ENCODE results near the gene KRT79.

KRT79 gene

DNA sequence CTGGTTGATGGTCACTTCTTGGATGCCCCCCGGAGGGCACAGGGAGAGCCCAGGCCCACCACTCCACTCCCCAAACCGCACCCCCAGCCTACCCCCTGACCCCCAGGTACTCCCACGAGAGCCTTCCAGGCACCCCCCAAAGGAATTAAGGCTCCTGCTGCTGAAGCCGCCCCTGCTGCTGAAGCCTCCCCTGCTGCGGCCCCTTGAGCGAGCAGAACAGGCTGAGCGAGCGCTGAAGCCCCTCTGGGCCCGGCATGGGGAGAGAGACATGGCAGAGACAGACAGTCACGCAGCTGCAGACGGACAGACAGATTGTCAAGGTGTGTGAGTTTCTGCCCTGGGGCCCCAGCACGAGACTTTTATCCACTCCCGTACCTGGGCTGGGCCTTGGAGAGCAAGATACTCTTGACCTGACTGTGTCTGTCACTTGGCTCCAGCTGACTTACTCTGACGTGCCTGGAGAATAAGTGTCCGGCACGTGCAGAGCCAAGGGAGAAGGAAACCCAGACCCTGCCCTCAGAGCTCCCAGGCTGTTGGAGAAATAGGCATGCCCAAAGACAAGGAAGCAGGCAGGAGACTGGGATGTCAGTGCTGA lies 14.6 kb upstream of the KRT79 start, which contains the start of gene KRT78:
KRT78 (minus strand) TSS at position 334 of the 595 bp plus-strand sequence; CDS start at position 270, 64 bp downstream.
- FAIRE-seq: no peak
- DNase-seq (ENCODE audit: insufficient read length, low spot score): no peak

DNA sequence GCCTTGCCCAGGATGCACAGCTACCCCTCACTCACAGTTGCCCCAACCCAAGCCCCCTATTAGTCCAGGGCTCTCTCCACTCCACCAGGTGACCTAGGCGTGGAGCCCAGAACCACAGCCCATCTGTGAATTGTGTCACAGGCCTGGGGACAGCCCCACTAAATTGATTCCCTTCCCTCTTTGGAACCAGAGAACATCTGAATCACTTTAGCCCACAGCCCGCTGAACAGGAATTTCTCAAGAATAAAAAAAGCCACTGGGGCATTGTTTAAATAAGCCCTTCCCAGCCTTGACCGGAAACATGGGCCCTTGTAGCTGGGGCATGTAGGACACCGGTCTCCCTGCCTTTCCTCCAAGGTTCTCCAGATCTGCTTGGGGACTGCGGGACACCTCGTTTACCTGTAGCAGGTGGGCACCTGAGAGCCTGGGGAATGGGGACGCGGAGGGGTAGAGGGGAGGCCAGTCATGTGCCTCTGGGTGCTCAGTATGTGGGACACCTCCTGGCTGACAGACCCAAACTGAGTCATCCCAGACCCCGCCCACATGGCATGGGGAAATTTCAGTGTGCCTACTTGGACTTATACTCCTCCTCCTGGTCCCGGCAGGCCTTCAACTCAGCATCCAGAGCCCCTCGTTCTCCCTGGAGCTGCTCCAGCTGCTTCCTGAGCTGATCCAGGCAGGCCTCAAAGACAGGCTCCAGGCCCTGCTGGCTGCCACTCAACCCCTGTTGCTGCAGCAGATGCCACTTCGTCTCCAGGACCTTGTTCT lies 13.4 kb upstream of the KRT79 start:
- TF ChIP-seq POLR2A (IDR thresholded peaks at IDR 0.05; ENCODE audit: low read depth, low read length): no peak
- DNase-seq (ENCODE audit: insufficient read length, low spot score): peak; percentile 54
- FAIRE-seq: no peak

More for the DNA sequence above, 14.6 kb upstream of the KRT79 start, which contains the start of gene KRT78:
- no peak for TF ChIP-seq POLR2A (IDR thresholded peaks at IDR 0.05; ENCODE audit: low read depth, low read length)

DNA sequence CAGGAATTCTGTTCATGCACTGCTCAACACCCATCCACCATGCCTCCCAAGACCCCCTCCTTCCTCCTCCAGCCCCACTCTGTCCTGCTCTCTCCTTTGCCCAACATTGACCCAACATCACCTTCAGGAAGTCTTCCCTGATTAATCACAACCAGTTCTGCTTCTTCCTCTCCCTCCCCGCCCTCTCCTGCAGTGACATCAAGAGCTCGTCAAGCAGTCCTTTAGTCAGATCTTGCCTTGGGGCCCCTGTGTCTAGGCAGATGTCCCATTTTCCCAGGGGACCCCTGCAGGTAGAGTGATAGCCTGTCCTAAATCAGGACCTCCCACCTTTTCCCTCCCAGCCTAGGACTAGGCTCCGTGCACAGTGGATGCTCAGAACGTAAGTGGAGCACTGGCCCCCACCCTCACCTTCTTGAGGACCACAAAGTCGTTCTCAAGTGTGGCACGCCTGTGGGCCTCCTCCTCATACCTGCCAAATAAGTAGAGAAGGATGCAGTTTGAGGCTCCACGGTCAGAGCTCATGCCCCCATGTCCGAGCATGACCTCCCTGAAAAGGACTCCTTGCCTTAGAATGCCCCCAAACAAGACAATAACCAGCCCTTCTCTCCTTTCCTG lies 12.4 kb upstream of the KRT79 start:
- no peak for TF ChIP-seq POLR2A (IDR thresholded peaks at IDR 0.05; ENCODE audit: low read depth, low read length)
- DNase-seq (ENCODE audit: insufficient read length, low spot score) (no peak), FAIRE-seq (no peak)

DNA sequence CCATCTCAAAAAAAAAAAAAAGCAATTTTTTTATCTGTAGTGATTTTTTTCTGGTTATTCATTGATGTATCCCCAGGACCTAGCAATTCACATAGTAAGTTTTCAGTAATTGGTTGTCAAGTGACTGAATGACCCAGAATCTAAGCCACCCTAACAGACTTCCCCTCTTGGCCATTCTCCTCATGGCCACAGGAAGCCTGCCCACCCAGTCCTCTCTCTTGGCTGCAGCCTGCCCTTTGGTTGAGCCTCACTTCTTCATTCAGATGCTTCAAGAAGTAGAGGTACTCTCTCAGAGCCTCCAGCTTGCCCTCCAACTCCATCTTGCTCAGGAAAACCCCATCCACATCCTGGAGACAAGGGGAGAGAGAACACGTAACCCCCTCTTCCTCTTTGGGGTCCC lies 11.8 kb upstream of the KRT79 start:
- DNase-seq (ENCODE audit: insufficient read length, low spot score) (no peak), FAIRE-seq (no peak)
- no peak for TF ChIP-seq POLR2A (IDR thresholded peaks at IDR 0.05; ENCODE audit: low read depth, low read length)

DNA sequence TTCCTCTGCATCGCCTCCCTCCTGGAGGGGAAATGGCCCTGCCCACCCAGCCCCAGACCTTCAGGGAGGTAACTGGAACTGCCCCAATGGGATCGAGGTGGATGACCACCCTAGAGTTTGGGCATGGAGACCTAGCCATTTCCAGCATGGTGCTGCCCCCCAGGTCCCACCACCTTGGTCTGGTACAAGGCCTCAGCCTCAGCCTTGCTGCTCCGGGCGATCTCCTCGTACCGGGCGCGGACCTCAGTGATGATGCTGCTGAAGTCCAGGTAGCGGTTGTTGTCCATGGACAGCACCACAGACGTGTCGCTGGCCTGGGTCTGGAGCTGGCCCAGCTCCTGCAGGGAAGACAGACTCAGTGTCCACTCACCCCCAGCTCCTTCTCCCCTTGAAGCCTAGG lies 10.3 kb upstream of the KRT79 start:
- FAIRE-seq: no peak
- TF ChIP-seq POLR2A (IDR thresholded peaks at IDR 0.05; ENCODE audit: low read depth, low read length): no peak

DNA sequence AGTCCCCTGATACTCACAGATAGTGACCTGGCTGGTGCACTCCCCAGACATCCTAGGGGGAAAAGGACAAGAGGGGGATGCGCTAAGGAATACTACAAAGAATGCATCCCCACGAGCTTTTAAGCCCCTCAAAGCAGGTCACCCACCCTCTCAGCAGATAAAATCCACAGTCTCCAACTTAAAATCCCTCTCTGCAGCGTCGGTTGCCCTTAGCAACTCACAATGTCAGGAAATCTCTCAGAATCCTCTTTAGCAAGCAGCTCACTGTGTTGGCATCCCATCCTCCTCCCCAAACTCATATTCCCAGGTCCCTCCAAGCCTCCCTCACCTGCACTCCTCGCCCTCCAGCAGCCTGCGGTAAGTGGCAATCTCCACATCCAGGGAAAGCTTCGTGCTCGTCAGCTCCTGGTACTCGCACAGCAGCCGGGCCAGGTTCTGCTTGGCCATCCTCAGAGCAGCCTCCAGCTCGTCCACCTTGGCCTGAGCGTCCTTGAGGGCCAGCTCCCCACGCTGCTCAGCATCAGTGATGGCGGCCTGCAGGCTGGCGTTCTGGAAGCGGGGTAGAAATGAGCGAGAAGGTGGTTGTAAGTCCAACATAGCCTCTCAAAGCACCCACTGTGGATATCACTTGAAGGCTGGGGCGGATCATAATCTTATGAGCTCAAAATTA lies 5.5 kb upstream of the KRT79 start:
- no peak for FAIRE-seq
- DNase-seq (ENCODE audit: insufficient read length, low spot score): no peak
- no peak for TF ChIP-seq POLR2A (IDR thresholded peaks at IDR 0.05; ENCODE audit: low read depth, low read length)

More for the DNA sequence above, 10.3 kb upstream of the KRT79 start:
- DNase-seq (ENCODE audit: insufficient read length, low spot score): no peak

DNA sequence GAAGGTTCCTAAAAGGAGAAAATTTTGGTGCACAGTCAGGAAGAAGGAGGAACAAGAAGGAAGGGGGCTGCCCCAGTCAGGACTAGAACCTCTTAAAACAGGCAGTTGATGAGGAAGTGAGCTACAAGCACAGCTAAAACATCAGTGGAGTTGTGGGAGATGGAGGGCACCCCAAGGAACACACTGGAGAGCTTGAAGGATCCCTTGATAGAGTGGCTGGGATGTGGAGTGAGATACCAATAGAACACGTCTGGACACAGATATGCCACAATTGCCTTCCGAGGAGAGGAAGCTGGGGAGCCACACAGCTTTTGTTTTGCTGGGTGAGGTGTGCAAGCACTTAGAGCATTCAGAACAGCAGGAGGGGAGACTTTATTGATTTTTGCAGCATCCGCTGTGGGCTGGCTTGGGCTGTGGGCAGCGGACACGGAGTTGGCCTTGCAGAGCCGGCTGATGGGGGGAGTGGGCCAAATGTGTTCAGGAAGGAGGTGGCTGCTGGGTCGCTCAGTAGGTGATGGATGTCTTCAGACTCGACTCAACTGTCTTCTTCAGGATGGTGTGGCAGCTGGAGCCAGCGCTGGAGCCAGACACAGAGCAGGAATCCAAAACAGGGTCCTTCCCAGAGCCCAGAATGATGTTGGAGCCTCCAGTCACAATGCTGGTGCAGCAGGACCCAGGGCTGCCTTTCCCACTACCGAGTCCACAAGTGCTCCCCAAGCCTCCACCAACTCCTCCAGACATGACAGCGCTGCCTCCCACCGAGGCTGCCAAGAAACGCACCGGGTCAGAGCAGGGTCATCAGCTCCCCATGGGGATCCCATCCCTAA lies 4.7 kb upstream of the KRT79 start:
- DNase-seq (ENCODE audit: insufficient read length, low spot score) (no peak), FAIRE-seq (no peak)
- TF ChIP-seq POLR2A (IDR thresholded peaks at IDR 0.05; ENCODE audit: low read depth, low read length): no peak

DNA sequence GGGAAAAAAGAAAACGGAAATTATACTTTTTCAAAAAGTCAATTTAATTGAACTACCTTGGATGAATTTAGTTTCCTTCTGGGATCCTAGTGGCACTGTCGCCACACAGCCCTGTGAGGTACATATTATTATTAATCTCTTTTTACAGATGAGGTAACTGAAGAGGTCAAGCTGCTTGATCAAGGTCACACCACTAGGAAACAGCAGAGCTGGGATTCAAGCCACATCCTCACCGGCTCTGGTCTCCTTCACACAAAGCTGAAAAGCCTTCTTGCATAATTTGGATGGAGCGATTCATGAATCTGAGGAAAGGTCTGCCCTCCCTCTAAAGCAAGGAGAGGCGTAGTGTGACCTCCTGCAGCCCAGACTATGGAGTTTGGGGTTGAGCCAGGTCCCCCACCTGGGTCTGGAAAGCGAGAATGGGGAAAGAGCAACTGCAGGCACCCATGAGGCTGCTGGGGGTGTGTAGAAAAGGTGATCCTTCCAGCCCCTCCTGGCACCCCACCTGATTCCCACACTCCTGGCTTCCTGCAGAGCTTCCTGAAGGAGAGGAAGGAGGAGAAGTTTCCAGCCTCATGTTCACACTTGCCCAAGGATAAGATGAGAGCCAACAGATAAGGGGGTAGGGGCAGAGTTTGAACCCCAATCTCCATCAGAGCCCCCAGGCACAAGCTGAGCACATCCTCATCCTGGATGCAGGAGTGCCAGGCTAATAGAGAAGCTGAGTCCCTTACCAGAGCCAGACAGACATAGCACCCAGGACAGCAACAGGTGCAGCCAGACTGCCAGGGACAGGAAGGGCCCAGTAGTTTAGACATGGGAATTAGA lies 3.9 kb upstream of the KRT79 start:
- FAIRE-seq (no peak), DNase-seq (ENCODE audit: insufficient read length, low spot score) (no peak)
- no peak for TF ChIP-seq POLR2A (IDR thresholded peaks at IDR 0.05; ENCODE audit: low read depth, low read length)

DNA sequence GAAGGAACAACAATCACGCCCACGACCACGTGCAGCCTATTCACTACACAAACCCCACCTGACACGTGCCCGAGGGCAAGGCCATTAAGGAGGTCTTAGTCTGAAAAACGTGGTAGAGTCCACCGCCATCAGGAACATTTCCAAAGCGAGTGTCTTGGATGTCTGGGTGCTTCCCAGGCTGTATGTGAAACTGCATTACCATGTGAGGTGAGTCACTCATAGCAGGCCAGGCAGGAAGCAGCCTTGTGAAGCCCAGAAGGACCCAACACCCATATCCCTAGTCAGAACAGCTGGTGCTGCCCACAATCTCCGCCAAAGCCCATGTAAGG lies 3.3 kb upstream of the KRT79 start:
- TF ChIP-seq POLR2A (IDR thresholded peaks at IDR 0.05; ENCODE audit: low read depth, low read length): no peak
- DNase-seq (ENCODE audit: insufficient read length, low spot score) (peak; percentile 92), FAIRE-seq (peak; percentile 80)

DNA sequence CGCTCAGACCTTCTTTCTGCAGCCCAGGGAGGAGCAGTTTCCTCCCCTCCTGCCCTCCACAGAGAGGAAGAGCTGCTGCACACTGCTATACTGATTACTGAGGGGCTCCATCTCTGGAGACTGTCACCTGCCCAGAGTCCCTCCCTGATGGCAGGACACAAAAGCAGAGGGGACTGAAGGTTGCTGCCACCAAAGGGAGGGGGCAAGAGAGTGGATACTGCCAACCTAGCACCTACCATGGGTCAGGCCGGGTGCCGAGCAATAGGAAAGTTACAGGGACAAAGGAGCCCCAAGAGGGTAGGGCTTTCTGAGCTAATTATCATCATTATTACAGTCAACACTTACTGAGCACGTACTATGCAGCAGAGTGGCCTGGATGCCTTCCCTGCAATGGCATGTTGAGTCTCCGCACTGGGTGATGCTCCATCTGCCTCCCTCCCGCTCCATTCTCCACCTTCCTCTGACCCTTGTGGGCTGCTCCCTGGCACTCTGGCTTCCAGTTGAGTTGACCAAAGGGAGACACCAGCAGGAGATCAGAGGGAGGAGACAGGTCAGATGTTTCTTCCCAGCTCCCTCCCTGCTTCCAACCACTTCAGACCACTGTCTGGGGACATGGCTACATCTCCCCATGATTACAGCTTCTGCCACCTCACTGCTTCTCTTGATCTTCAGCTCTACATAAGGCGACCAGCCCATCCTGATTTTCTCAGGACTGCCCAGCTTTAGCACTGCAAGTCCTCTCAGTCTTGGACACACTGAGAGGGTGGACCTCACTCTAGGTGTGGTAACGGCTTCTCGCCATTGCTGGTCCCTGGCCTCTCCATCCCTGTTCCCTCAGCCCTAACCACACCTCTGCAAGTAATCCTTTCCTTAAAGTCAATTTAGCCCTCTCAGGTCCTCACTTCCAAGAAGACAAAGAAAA lies 2.6 kb upstream of the KRT79 start:
- no peak for DNase-seq (ENCODE audit: insufficient read length, low spot score)
- no peak for FAIRE-seq
- TF ChIP-seq POLR2A (IDR thresholded peaks at IDR 0.05; ENCODE audit: low read depth, low read length): no peak

DNA sequence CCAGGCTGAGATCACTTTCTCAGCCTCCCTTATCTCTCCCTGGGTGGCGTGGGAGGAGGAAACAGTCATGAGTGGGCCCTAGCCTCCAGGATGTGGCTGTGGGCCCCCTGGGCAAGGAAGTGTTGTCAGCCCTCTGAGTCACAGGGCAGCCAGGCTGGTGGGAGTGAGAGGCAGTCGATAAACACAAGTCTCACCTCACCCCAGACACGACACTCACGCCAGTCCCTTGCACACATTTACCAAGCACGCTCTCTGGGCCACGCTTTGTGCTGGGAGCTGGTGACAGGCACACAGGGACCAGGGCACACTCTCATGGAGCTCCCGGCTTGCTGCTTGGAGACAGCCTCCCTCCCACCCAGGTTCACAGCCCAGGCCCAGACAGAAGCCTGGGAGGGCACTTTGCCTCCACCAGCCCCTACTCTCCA lies 1.9 kb upstream of the KRT79 start:
- DNase-seq (ENCODE audit: insufficient read length, low spot score): peak; percentile 70
- no peak for FAIRE-seq
- no peak; the same call in 1 of the 2 replicates for TF ChIP-seq POLR2A (IDR thresholded peaks at IDR 0.05; ENCODE audit: low read depth, low read length)
